ENCODE measurements around the gene IL1RN.
"Not testable (repeated sequence)": the region's sequence is repeated elsewhere in the genome, so short reads cannot be mapped to it uniquely, and the experiment has no call there.

The IL1RN gene

DNA sequence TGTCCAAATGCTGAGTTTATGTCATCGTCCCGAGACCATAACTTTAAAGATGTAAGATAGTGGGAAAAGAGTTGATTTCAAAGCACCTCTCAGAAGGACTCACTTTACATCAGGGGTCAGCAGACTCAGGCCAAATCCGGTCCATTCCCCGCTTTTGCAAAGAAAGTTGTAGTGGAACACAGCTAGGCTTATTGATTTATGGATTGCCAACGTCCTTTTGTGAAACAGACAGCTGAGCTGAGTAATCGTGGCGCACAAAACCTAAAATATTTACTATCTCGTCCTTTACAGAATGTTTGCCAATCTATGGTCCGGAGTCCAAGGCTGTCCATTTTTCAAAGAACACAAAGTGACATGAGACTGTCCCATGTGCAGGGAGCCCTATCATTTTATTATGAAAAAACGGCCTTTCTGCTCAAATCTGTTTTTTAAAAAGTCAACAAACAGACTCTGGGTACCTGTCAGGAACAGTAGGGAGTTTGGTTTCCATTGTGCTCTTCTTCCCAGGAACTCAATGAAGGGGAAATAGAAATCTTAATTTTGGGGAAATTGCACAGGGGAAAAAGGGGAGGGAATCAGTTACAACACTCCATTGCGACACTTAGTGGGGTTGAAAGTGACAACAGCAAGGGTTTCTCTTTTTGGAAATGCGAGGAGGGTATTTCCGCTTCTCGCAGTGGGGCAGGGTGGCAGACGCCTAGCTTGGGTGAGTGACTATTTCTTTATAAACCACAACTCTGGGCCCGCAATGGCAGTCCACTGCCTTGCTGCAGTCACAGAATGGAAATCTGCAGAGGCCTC lies at the start of gene IL1RN:
IL1RN (plus strand) TSS at position 754 of the 801 bp plus-strand sequence; CDS start at position 781, 27 bp downstream.
- no peak within 1 kb of the TSS for H3K27ac ChIP-seq
- no peak for DNase-seq (ENCODE audit: low read depth, low spot score)

DNA sequence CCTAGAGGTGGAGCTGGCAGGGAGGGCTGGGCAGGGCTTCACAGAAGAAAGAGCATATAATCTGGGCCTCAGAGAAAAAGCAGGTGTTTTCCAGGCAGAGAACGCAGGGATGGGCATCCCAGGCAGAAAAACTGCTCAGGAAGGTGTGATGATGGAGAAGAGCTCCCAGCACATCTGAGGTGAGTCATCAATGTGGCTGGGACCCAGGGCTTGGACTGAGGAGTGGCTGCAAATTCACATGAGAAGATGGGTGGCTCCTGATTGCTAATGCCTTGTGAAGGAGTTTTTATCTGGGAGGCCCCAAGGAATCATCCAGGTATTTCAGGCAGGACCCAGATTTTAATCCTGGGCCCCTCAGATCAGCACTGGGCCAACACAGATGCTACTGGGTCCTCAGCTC lies 49.5 kb upstream of the IL1RN start:
- H3K27ac ChIP-seq, result peak overlapping the region; percentile 99
- peak; percentile 89 for DNase-seq (ENCODE audit: low read depth, low spot score)

- DNase-seq (ENCODE audit: low read depth, low spot score), result peak; percentile 98
- peak overlapping the region; percentile 99 for H3K27ac ChIP-seq
Observed at GRCh38 chr2:113078350-113078839, 49.0 kb upstream of the IL1RN start.

DNA sequence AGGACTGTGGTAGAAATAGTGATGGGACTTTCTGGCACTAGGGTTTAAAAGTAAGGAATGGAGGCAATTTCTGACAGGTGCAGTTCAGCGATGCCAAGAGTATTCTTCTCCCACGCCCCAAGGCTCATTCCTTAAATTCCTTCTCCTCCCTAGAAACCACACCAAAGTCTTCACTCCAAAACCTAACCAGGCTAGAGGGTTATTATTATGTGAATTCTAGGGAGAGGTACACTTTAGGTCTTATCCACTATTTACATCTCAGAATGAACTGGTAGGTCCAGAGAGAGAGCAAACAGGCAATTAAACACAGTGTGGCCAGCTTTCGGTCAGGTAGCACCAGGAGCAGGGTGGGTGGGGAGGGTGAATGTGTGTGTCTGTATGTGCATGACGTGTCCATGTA lies 48.3 kb upstream of the IL1RN start:
- DNase-seq (ENCODE audit: low read depth, low spot score), result no peak
- peak overlapping the region; percentile 99 for H3K27ac ChIP-seq

GRCh38 chr2:113080134-113080533 lies 47.3 kb upstream of the IL1RN start:
- peak overlapping the region; percentile 99 for H3K27ac ChIP-seq
- DNase-seq (ENCODE audit: low read depth, low spot score), result no peak

- H3K27ac ChIP-seq, result peak overlapping the region; percentile 18
- DNase-seq (ENCODE audit: low read depth, low spot score), result no peak
Observed at GRCh38 chr2:113081488-113082210, 45.7 kb upstream of the IL1RN start.

DNA sequence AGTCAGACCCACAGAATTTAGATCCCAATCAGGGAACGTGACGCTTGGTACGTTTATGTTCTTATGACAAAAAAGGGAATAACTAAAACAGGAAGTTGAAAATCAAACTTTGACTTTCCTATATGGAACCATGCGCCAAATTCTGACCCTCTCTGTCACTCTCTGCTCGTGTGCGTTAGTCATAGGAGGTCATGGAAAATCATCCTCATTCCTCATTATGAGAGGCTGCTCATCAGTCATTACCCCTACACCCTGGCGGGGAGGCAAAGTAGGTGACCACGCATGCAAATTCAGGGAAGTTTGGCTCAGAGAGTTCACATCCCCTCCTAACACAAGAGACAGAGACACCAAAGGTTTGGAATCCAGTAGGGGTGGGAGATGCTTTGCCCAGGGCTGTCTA lies 44.1 kb upstream of the IL1RN start:
- H3K27ac ChIP-seq, result no peak overlapping the region
- no peak for DNase-seq (ENCODE audit: low read depth, low spot score)

GRCh38 chr2:113084249-113085000 lies 43.0 kb upstream of the IL1RN start:
- peak overlapping the region; percentile 66 for H3K27ac ChIP-seq

GRCh38 chr2:113085542-113085941 lies 41.9 kb upstream of the IL1RN start:
- DNase-seq (ENCODE audit: low read depth, low spot score), result peak; percentile 75
- H3K27ac ChIP-seq, result peak overlapping the region; percentile 66

More at GRCh38 chr2:113084249-113085000, 43.0 kb upstream of the IL1RN start:
- DNase-seq (ENCODE audit: low read depth, low spot score), result no peak

DNA sequence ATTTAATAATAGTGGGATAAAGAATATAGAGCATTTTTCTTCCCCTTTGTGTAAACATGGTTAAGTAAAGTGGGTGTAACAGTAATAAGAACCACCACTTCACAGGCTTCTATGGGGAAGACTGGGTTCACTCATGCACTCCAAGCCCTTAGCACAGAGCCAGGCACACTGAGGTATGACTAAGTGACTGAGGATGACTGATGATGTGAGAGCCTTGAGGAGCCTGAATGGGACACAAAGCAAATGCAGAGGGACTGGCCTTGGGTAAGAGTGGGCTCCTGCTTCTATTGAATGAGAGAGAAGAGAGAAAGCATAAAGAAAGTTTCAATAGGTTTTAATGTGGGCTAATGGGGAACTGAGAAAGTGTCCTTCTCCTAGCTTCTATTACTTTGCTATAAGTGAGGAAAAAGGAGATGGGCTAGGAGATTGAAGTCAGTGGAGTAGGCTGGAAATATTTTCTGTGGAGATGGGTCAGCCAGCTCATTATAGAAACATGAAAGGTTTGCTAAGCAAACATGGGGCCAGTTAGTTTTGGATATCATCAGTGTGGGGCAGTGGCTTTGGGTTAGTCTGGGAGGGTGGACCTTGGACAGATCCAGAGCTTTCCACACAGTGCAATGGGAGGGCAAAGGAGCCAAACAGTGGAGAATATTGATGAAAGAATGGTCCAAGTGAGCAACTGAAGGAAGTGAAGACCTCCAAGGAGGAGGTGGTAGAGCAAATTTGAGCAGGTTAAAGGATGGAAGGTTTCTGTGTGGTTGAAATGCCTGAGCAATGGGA lies 39.0 kb upstream of the IL1RN start:
- H3K27ac ChIP-seq, result no peak overlapping the region
- no peak for DNase-seq (ENCODE audit: low read depth, low spot score)

- no peak for DNase-seq (ENCODE audit: low read depth, low spot score)
- no peak overlapping the region for H3K27ac ChIP-seq
Observed at GRCh38 chr2:113089916-113090315, 37.5 kb upstream of the IL1RN start.

- no peak overlapping the region for H3K27ac ChIP-seq
- no peak for DNase-seq (ENCODE audit: low read depth, low spot score)
Observed at GRCh38 chr2:113091231-113091896, 36.0 kb upstream of the IL1RN start.

GRCh38 chr2:113092864-113093612 lies 34.4 kb upstream of the IL1RN start:
- no peak for DNase-seq (ENCODE audit: low read depth, low spot score)
- no peak overlapping the region for H3K27ac ChIP-seq

DNA sequence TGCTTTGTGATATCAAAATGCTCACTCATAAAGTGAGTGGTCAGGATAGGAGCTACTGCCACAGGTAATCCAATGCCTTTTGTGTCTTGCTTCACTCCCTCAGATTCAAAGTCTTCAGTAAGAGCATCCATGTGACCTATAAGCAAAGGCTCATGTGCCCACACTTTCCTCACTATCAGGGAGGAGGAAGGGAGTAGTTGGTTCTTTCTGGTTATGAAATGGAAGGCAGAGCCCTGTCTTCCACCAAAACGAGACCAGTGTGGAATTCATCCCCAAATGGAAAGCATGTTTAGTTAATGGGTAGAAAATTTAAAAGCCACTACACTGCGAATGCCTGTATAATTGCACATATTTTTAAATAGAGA lies 33.8 kb upstream of the IL1RN start:
- no peak overlapping the region for H3K27ac ChIP-seq
- DNase-seq (ENCODE audit: low read depth, low spot score), result no peak

DNA sequence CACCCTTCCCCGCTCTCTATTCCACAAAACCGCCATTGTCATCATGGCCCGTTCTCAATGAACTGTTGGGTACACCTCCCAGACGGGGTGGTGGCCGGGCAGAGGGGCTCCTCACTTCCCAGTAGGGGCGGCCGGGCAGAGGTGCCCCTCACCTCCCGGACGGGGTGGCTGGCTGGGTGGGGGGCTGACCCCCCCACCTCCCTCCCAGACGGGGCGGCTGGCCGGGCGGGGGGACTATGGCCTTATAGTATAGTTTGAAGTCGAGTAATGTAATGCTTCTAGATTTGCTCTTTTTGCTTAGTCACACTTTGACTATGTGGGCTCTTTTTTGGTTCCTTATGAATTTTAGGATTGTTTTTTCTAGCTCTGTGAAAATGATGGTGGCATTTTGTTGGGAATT lies 31.1 kb upstream of the IL1RN start:
- not testable (repeated sequence) for DNase-seq (ENCODE audit: low read depth, low spot score); H3K27ac ChIP-seq

DNA sequence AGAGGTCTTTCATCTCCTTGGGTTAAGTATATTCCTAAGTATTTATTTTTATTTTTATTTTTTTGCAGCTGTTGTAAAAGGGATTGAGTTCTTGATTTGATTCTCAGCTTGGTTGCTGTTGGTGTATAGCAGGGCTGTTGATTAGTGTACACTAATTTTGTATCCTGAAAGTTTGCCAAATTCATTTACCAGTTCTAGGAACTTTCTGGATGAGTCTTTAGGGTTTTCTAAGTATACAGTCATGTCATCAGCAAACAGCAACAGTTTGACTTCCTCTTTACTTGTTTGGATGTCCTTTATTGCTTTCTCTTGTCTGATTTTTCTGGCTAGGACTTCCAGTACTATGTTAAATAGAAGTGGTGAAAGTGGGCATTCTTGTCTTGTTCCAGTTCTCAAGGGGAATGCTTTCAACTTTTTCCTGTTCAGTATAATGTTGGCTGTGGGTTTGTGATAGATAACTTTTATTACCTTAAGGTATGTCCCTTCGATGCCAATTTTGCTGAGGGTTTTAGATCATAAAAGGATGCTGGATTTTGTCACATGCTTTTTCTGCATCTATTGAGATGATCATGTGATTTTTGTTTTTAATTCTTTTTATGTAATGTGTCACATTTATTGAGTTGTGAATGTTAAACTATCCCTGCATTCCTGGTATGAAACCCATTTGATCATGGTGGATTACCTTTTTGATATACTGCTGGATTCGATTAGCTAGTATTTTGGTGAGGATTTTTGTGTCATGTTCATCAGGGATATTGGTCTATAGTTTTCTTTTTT lies 30.4 kb upstream of the IL1RN start:
- H3K27ac ChIP-seq; DNase-seq (ENCODE audit: low read depth, low spot score): not testable (repeated sequence)

GRCh38 chr2:113098041-113098440 lies 29.4 kb upstream of the IL1RN start:
- H3K27ac ChIP-seq, result peak overlapping the region; percentile 13
- DNase-seq (ENCODE audit: low read depth, low spot score), result no peak

DNA sequence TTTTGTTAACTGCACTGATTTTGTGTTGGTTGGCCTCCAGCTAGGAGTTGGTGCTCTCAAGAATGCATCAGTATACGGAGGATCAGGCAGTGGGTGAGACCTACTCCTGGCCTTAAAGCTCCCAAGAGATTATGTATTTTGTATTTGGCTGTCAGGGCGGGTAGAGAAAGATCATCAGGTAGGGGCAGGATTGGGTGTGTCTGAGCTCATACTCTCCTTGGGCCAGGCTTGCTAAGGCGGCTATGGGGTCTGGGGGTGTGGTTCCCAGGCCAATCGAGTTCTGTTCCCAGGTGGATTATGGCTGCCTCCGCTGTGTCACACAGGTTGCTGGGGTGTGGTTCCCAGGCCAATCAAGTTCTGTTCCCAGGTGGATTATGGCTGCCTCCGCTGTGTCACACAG lies 28.9 kb upstream of the IL1RN start:
- no peak for DNase-seq (ENCODE audit: low read depth, low spot score)
- peak overlapping the region; percentile 13 for H3K27ac ChIP-seq

Measured in epithelial cell of prostate (primary cell).